NCI-H1694 treated with DMSO at 0.1 percent for 48 hours (cell line): ENCODE data around the gene NSUN2.

Experiments used
- DNase-seq: peaks from one replicate; lab custom pipeline; 2025; lab: John Stamatoyannopoulos, UW

Gene NSUN2

DNA sequence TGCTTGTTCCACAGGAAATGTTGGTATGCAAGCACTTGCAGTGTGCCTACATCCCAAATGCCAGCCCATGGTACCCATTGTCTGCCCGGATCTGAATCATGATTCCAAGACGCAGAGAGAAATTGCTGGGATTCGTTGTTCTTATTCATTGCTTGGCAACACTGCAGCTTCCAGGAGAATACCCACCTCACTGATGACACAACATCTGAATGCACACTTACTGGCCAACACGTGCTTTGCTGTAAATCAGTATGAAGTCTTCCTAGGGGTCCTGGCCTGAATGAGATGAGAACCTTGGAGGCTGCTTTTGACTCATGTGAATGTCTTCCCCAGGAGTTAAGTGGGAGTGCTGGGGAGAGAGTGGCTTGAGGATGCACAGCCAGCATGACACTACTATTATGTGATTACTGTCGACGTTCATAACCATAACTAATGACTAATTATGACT, 12.0 kb upstream of the NSUN2 start:
- DNase-seq = no peak

DNA sequence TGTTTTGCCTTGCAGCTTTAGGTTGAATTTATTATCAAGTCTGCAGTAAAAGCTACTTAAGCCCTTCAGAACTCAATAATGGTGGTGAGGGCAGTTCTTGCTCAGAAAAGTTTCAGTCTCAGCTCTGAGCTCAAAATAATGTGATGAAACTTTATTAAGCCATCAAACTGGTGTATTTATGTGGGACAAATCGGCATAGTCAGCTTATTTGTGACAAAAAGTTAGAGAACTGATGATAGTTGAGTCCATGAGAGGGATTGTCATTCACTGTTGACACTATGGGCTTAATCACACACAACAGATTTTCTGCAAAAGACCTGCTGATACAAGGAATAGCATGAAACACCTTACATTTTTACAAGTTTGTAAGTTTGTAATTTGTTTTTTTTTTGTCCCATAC, 9.8 kb upstream of the NSUN2 start:
- no peak for DNase-seq

- no peak for DNase-seq
Observed at GRCh38 chr5:6638236-6638635, 5.4 kb upstream of the NSUN2 start.

DNA sequence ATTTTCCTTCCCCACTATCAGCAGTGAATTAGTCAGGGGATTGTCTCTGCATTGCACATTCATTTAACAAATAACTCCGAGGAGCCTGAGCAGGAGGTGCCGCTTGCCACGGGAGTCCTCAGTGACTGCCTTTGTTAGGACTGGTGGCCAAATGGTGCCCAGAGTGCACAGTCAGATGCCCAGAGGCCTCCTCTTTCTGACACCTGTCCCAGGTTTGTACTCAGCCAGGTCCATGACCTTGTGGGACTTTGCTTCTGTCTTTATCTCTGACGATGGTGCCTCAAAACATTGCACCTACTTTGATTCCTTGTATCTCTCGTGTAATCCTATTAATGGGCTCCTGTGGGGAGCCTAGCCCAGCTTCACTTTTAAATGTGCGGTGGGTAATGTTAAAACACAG, 4.7 kb upstream of the NSUN2 start:
- DNase-seq = no peak

GRCh38 chr5:6637022-6637421, 4.2 kb upstream of the NSUN2 start:
- DNase-seq = no peak

GRCh38 chr5:6636293-6636692, 3.4 kb upstream of the NSUN2 start:
- DNase-seq = no peak

GRCh38 chr5:6634788-6635430, 2.1 kb upstream of the NSUN2 start:
- DNase-seq = no peak

- no peak for DNase-seq
Observed at GRCh38 chr5:6634306-6634705, 1.5 kb upstream of the NSUN2 start.

- peak; percentile 7 for DNase-seq
Observed at GRCh38 chr5:6633469-6634245, 813 bp upstream of the NSUN2 start.

- no peak for DNase-seq
Observed at GRCh38 chr5:6632324-6632887, 438 bp downstream of the NSUN2 start.

GRCh38 chr5:6631441-6631840, 1.4 kb downstream of the NSUN2 start:
- no peak for DNase-seq

GRCh38 chr5:6626508-6626907, 6.3 kb downstream of the NSUN2 start:
- DNase-seq = no peak

- DNase-seq = no peak
Observed at GRCh38 chr5:6623941-6624340, 8.9 kb downstream of the NSUN2 start.

DNA sequence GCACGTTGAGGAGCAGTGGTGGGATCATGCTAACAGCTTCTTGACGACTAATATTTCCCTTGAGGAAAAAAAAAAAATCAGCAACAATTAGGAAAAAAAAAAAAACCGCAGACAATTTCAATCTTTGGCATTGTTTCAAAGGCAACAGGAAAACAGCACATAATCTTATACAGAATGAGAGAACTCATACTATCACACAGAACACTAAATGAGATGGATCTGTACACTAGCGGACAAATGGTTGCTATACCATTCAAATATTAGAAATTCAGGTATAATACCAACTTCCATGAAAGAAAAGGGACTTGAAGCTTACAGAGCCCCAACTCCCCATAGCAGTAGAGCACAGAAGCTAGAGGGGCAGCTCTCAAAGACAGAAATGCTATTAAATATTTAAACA, 9.6 kb downstream of the NSUN2 start:
- DNase-seq = no peak

DNA sequence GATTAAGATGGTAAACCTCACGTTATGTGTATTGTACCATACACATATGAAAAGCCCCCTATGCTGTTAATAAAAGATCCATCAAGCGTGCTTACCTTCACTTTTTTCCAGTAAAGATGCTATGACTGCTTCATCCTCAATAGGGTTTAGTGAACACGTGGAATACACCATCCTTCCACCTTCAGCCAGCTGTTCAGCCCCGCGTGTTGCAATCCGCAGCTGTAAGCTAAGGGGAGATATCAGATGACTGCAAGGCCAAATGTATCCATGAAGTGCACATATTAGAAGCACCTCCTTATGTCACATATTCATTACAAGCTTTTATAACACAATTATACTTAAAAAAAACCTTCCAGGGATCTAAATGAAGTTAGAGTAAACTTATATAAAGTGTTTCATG, 16.2 kb downstream of the NSUN2 start:
- no peak for DNase-seq

- no peak for DNase-seq
Observed at GRCh38 chr5:6615034-6615815, 17.6 kb downstream of the NSUN2 start.

GRCh38 chr5:6611334-6612256, 21.2 kb downstream of the NSUN2 start:
- DNase-seq = no peak

DNA sequence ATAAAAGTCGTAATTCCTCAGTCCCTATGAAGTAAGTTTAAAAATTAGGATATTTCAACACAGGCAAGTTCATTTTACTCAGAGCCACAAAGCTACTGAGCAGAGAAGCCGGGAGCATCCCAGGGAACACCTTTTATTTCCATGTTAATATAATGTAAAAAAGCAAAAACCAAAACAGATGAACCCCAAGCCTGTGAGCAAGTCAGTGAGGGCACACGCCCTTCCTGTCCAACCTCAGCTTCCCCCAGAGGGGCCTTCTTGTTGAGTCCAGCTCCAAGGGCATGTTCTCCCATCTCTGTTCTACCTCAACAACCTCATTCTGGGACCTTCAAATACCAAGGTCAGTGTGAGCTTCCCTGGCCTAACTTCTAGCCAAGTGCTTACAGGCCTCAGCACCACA, 24.8 kb downstream of the NSUN2 start:
- no peak for DNase-seq

- no peak for DNase-seq
Observed at GRCh38 chr5:6607559-6607936, 25.3 kb downstream of the NSUN2 start.

GRCh38 chr5:6606884-6607558, 25.8 kb downstream of the NSUN2 start:
- no peak for DNase-seq

GRCh38 chr5:6604946-6605345, 27.9 kb downstream of the NSUN2 start:
- DNase-seq = no peak
